ENCODE measurements around the gene ACYP1.

GRCh38 chr14:75025082-75025481 lies 38.7 kb downstream of the ACYP1 start:
- TF ChIP-seq CTCF (IDR thresholded peaks at IDR 0.05; ENCODE audit: poor library complexity), result no peak
- TF ChIP-seq EZH2phosphoT487 (IDR thresholded peaks at IDR 0.05; ENCODE audit: low read depth, severe bottlenecking, unreplicated experiment), result no peak

Data from hepatocyte (in vitro differentiated cells).